Lower leg skin (tissue), 3 donors: ENCODE data around the gene CDH23.

Experiments
- POLR2A ChIP-seq, 2 donors: fragments of 450-650 bp; IDR thresholded peaks; one replicate each; pipeline ENCODE4 v1.6.1; 2016 to 2017; ENCODE audit warnings: antibody characterized with exemption in 2 of 2, mild to moderate bottlenecking in 1 of 2, moderate library complexity in 1 of 2
- TF ChIP-seq, protein P1 (sequence below), 3 donors: fragments of 450-650 bp; IDR thresholded peaks; one replicate each; pipeline ENCODE4 v1.5.1; 2016; ENCODE audit warnings: antibody characterized with exemption in 3 of 3, mild to moderate bottlenecking in 3 of 3, moderate library complexity in 2 of 3

DNA sequence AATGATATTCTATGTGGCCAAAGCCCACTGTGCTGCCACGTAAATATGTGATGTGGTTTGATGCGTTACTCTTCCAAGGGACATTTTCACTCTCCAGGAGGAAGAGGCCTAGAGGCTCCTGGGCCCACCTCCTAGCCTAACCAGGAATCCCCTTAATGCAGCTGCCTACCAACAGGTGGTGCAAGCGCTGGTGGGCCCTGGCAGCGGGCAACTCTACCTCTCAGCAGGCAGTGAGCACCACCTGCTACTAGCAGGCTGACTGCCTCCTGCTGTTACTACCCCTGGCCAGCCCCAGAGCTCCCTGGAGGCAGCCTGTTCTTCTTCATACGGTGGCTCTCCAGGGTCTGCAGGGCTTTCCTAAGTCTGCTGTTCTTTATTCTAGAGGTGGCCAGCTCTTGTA, 62.8 kb downstream of the CDH23 start:
- TF ChIP-seq, protein P1, sequence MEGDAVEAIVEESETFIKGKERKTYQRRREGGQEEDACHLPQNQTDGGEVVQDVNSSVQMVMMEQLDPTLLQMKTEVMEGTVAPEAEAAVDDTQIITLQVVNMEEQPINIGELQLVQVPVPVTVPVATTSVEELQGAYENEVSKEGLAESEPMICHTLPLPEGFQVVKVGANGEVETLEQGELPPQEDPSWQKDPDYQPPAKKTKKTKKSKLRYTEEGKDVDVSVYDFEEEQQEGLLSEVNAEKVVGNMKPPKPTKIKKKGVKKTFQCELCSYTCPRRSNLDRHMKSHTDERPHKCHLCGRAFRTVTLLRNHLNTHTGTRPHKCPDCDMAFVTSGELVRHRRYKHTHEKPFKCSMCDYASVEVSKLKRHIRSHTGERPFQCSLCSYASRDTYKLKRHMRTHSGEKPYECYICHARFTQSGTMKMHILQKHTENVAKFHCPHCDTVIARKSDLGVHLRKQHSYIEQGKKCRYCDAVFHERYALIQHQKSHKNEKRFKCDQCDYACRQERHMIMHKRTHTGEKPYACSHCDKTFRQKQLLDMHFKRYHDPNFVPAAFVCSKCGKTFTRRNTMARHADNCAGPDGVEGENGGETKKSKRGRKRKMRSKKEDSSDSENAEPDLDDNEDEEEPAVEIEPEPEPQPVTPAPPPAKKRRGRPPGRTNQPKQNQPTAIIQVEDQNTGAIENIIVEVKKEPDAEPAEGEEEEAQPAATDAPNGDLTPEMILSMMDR (IDR thresholded peaks at IDR 0.05): no peak
- TF ChIP-seq POLR2A (IDR thresholded peaks at IDR 0.05): no peak
